ENCODE data around the gene UQCR11. TPM values are rescaled to one million over a fixed set of nuclear protein-coding genes. Genes with fewer than 3 reads are reported as not detected.

Gene UQCR11
- polyA plus RNA-seq, 1 donor = 82.3 TPM

GRCh38 chr19:1618157-1619093, 13.2 kb upstream of the UQCR11 start:
- no peak for DNase-seq

- DNase-seq = no peak
Observed at GRCh38 chr19:1616875-1617274, 11.6 kb upstream of the UQCR11 start.

- no peak for DNase-seq
Observed at GRCh38 chr19:1616396-1616795, 11.1 kb upstream of the UQCR11 start.

GRCh38 chr19:1615156-1615765, 10.0 kb upstream of the UQCR11 start:
- DNase-seq = no peak

- no peak for DNase-seq
Observed at GRCh38 chr19:1613808-1614570, 8.7 kb upstream of the UQCR11 start.

- no peak for DNase-seq
Observed at GRCh38 chr19:1613146-1613545, 7.9 kb upstream of the UQCR11 start.

GRCh38 chr19:1612114-1613086, 7.1 kb upstream of the UQCR11 start:
- DNase-seq = no peak

- DNase-seq = no peak
Observed at GRCh38 chr19:1611353-1611752, 6.1 kb upstream of the UQCR11 start.

GRCh38 chr19:1610579-1610978, 5.3 kb upstream of the UQCR11 start:
- DNase-seq = no peak

GRCh38 chr19:1609680-1610474, 4.6 kb upstream of the UQCR11 start:
- DNase-seq = no peak

GRCh38 chr19:1609103-1609396, 3.8 kb upstream of the UQCR11 start:
- no peak for DNase-seq

- DNase-seq = no peak
Observed at GRCh38 chr19:1608359-1609102, 3.3 kb upstream of the UQCR11 start.

GRCh38 chr19:1606138-1606651, 933 bp upstream of the UQCR11 start:
- DNase-seq = no peak

GRCh38 chr19:1602091-1602707, 3.1 kb downstream of the UQCR11 start:
- DNase-seq = no peak

GRCh38 chr19:1601613-1602064, 3.6 kb downstream of the UQCR11 start:
- no peak for DNase-seq

- no peak for DNase-seq
Observed at GRCh38 chr19:1599460-1599846, 5.8 kb downstream of the UQCR11 start.

- no peak for DNase-seq
Observed at GRCh38 chr19:1598777-1599459, 6.3 kb downstream of the UQCR11 start.

- no peak for DNase-seq
Observed at GRCh38 chr19:1593501-1593772, 11.8 kb downstream of the UQCR11 start.

Data from left kidney (tissue), 2 donors.